Esophagus squamous epithelium (tissue), 5 donors: ENCODE data around the gene INKA1. TPM values are rescaled to one million over a fixed set of nuclear protein-coding genes. Genes with fewer than 3 reads are reported as not detected.

Experiments
- DNase-seq: peaks from one replicate; lab custom pipeline; 2025; lab: John Stamatoyannopoulos, UW
- H3K27ac ChIP-seq, 4 donors: fragments of 200-600 bp; sonication (generic); one replicate each; pipeline ENCODE4 v1.5.1; 2016 to 2019; ENCODE audit warnings: mild to moderate bottlenecking in 1 of 4
- H3K27me3 ChIP-seq, 4 donors: fragments of 200-600 bp; sonication (generic); 1 replicate in 3 of 4; 2 replicates in 1 of 4; pipeline versions ENCODE4 v1.5.1 to v1.6.0; 2017 to 2021; ENCODE audit warnings: antibody characterized with exemption in 1 of 4
- H3K36me3 ChIP-seq, 3 donors: fragments of 200-600 bp; sonication (generic); one replicate each; pipeline ENCODE4 v1.5.1; 2016 to 2019
- H3K4me1 ChIP-seq, 3 donors: fragments of 200-600 bp; sonication (generic); one replicate each; pipeline ENCODE4 v1.5.1; 2017 to 2019
- H3K4me3 ChIP-seq, 4 donors: fragments of 200-600 bp; sonication (generic); 1 replicate in 3 of 4; 2 replicates in 1 of 4; pipeline ENCODE4 v1.5.1; 2016 to 2019; ENCODE audit warnings: mild to moderate bottlenecking in 2 of 4, moderate library complexity in 1 of 4
- H3K9me3 ChIP-seq, 3 donors: fragments of 200-600 bp; sonication (generic); one replicate each; pipeline ENCODE4 v1.5.1; 2016 to 2019
- CTCF ChIP-seq, 6 experiments: fragments of 450-650 bp in 4 of 6; fragments of 200-600 bp in 2 of 6; sonication (generic) in 2 of 6; IDR thresholded peaks; one replicate each; pipeline ENCODE4 v1.5.1; 2016 to 2019; ENCODE audit warnings: antibody characterized with exemption in 6 of 6, mild to moderate bottlenecking in 4 of 6, moderate library complexity in 4 of 6
- POLR2A ChIP-seq, 4 donors: fragments of 450-650 bp; IDR thresholded peaks; one replicate each; pipeline ENCODE4 v1.6.1; 2017; ENCODE audit warnings: antibody characterized with exemption in 4 of 4, mild to moderate bottlenecking in 4 of 4, moderate library complexity in 3 of 4
- WGBS, 2 donors: methylation state at CpG; one replicate each; pipeline ENCODE4 v1.1.5; 2018; 5-methylcytosine and 5-hydroxymethylcytosine counted together
- intact Hi-C: fragments of 100-400 bp; cut with DNase I; formaldehyde crosslinking; loops from one replicate; pipeline ENCODE4 v1.15.0; 2022
- small RNA-seq, 4 donors: library from RNA; depleted of rRNA; stranded (forward); fragments of <200 nt; gene quantifications; one replicate each; pipeline ENCODE3, GENCODE V24; 2016
- total RNA-seq, 4 donors: library from RNA; depleted of rRNA; stranded (reverse); fragments of >200 nt; gene quantifications; one replicate each; pipeline ENCODE4 v1.1.0, GENCODE V29; 2016
- donor health status: DM: yes; HTN: yes; CAD: no.

The INKA1 gene
- total RNA-seq, 4 donors from 2014 or later = 15.2 to 23.3 (median 19.9) TPM

DNA sequence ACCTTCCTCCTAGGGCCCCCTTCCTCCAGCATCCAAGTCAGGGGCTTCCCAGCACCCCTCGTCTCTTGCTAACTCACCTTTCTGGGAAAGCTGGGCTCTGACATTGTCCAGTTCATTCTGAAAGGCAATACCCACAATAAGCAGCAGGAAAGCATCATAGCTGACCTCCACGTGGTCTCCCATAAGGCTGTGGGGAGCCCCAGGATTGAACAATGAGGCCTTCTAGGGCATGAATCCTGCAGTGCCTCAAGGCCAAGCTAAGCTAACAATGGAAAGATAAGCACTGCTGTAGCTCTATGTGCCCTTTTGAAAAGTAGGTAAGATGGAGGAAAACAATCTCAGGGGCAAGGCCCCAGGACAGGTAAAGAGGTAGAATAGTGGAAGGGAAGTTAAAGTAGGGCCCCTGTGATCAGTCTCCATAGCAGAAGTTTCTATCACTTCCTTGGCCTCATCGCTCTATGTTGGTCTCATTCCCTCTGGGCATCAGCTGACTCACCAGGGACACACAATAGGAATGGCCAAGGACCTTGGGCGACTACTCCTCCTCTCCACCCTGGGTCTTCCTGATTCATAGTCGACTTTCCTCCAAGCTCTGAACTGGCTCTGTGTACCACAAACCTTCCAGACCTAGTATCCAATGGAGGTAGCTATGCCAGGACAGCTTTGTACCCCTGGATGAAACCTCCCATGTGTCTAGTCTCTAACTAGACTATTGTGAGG, 41.6 kb downstream of the INKA1 start:
- Histone ChIP-seq H3K4me3 (no peak overlapping the region), H3K36me3 (peaks cover 0 to 44% (median 0%) of the 10 kb centered on the region in 3 donors), H3K27ac (no peak overlapping the region), H3K27me3 (no peaks in the 10 kb centered on the region), H3K9me3 (no peaks in the 10 kb centered on the region), H3K4me1 (peaks cover 0 to 14% (median 3%) of the 10 kb centered on the region in 3 donors)
- TF ChIP-seq CTCF (IDR thresholded peaks at IDR 0.05) (no peak), POLR2A (IDR thresholded peaks at IDR 0.05) (no peak)
- intact Hi-C loops = loop anchor here (10.0 kb wide), 1 partner anchor 140 kb away; no protein-coding TSS in a partner anchor
- WGBS, 2 donors = 67 to 70% methylated on average over 4 of the region's 5 CpGs
- DNase-seq = no peak

- Histone ChIP-seq H3K36me3 (peaks cover 0 to 44% (median 0%) of the 10 kb centered on the region in 3 donors), H3K27ac (no peak overlapping the region), H3K9me3 (no peaks in the 10 kb centered on the region), H3K4me1 (peaks cover 0 to 3% (median 0%) of the 10 kb centered on the region in 3 donors), H3K4me3 (no peak overlapping the region), H3K27me3 (no peaks in the 10 kb centered on the region)
- TF ChIP-seq POLR2A (IDR thresholded peaks at IDR 0.05) (no peak), CTCF (IDR thresholded peaks at IDR 0.05) (no peak)
- no peak for DNase-seq
- 82 to 87% methylated on average over 2 to 3 of the region's 3 CpGs for WGBS, 2 donors
- intact Hi-C loops = loop anchor here (10.0 kb wide), 1 partner anchor 141 kb away; no protein-coding TSS in a partner anchor
Measured at GRCh38 chr3:49845694-49846093, 42.6 kb downstream of the INKA1 start.

Small RNA genes lying within 50 kb of the gene (small RNA-seq; reads per million reads assigned to genes)
- 0 reads per million in 4 donors for gene COX6CP14

Other genes with a start within 250 kb of the INKA1 start
- gene BSN, start 248.8 kb upstream of the INKA1 start, total RNA-seq = under 1 TPM; 0.11 to 0.19 (median 0.16) TPM
- gene APEH, start 128.9 kb upstream of the INKA1 start, total RNA-seq = 100 to 1,000 TPM in 1 of 4 donors, 10 to 100 TPM in 3; 60.7 to 102 (median 89.4) TPM
- 10 to 100 TPM in 1 of 4 donors, 1 to 10 TPM in 3; 2.3 to 12.2 (median 2.7) TPM for gene MST1, start 113.8 kb upstream of the INKA1 start, total RNA-seq
- gene RNF123, start 113.7 kb upstream of the INKA1 start, total RNA-seq = 10 to 100 TPM; 14.7 to 21.8 (median 15.8) TPM
- gene AMIGO3, start 83.6 kb upstream of the INKA1 start, total RNA-seq = 1 to 10 TPM in 2 of 4 donors, not detected in 2; 1.3 to 2.2 TPM
- gene GMPPB, start 79.3 kb upstream of the INKA1 start, total RNA-seq = 10 to 100 TPM; 17.7 to 49.7 (median 33.8) TPM
- 10 to 100 TPM; 23.0 to 35.1 (median 28.1) TPM for gene IP6K1, start 16.7 kb upstream of the INKA1 start, total RNA-seq
- gene CDHR4, start 3.4 kb upstream of the INKA1 start, total RNA-seq = not detected
- 10 to 100 TPM in 3 of 4 donors, 1 to 10 TPM in 1; 8.1 to 43.3 (median 33.8) TPM for gene UBA7, start 10.7 kb downstream of the INKA1 start, total RNA-seq
- gene TRAIP, start 53.3 kb downstream of the INKA1 start, total RNA-seq = 10 to 100 TPM in 1 of 4 donors, 1 to 10 TPM in 3; 2.3 to 10.1 (median 4.1) TPM
- gene CAMKV, start 66.6 kb downstream of the INKA1 start, total RNA-seq = under 1 TPM in 1 of 4 donors, not detected in 3; 0.19 TPM
- 10 to 100 TPM in 3 of 4 donors, 1 to 10 TPM in 1; 5.4 to 26.5 (median 14.5) TPM for gene MST1R, start 100.6 kb downstream of the INKA1 start, total RNA-seq
- gene MON1A, start 126.5 kb downstream of the INKA1 start, total RNA-seq = 10 to 100 TPM; 12.9 to 17.2 (median 14.1) TPM
- 10 to 100 TPM; 32.2 to 85.1 (median 42.7) TPM for gene RBM6, start 136.9 kb downstream of the INKA1 start, total RNA-seq